HG02938 (cell line): ENCODE measurements around the gene POLE3.
"Not testable (repeated sequence)": the region's sequence is repeated elsewhere in the genome, so short reads cannot be mapped to it uniquely, and the experiment has no call there.

ENCODE experiments used
- ATAC-seq: cut with Tn5 transposase; IDR thresholded peaks from one replicate; pipeline ENCODE4 v1.9.1; 2021; ENCODE audit warnings: mild to moderate bottlenecking, moderate library complexity; ENCODE audit not compliant: unreplicated experiment

POLE3 gene

GRCh38 chr9:113410207-113410864, at the start of gene POLE3, which contains the start of gene C9orf43:
Gene POLE3, minus strand, starts transcription at chr9:113410675. Its CDS starts 382 bp downstream, at chr9:113410293.
Gene C9orf43, plus strand, starts transcription at chr9:113410747. Its CDS starts 2,747 bp downstream, at chr9:113413494.
- ATAC-seq, result peak; percentile 91

- ATAC-seq, result no peak
Measured at GRCh38 chr9:113456235-113456634, 45.8 kb upstream of the POLE3 start.

- ATAC-seq, result no peak
Measured at GRCh38 chr9:113454914-113455761, 44.7 kb upstream of the POLE3 start.

GRCh38 chr9:113452113-113452605, 41.7 kb upstream of the POLE3 start:
- ATAC-seq, result no peak

GRCh38 chr9:113449376-113449775, 38.9 kb upstream of the POLE3 start:
- no peak for ATAC-seq

GRCh38 chr9:113446323-113446740, 35.9 kb upstream of the POLE3 start:
- ATAC-seq, result no peak

GRCh38 chr9:113444736-113445135, 34.3 kb upstream of the POLE3 start:
- ATAC-seq, result no peak

GRCh38 chr9:113437716-113438115, 27.2 kb upstream of the POLE3 start:
- not testable (repeated sequence) for ATAC-seq

- ATAC-seq, result no peak
Measured at GRCh38 chr9:113436728-113437515, 26.4 kb upstream of the POLE3 start.

GRCh38 chr9:113431191-113431590, 20.7 kb upstream of the POLE3 start:
- no peak for ATAC-seq

- ATAC-seq, result peak; percentile 64
Measured at GRCh38 chr9:113428062-113428615, 17.7 kb upstream of the POLE3 start.

GRCh38 chr9:113427629-113428028, 17.2 kb upstream of the POLE3 start:
- no peak for ATAC-seq

- ATAC-seq, result no peak
Measured at GRCh38 chr9:113426701-113427100, 16.2 kb upstream of the POLE3 start.

GRCh38 chr9:113425072-113425471, 14.6 kb upstream of the POLE3 start:
- ATAC-seq, result no peak

GRCh38 chr9:113421726-113422125, 11.3 kb upstream of the POLE3 start:
- no peak for ATAC-seq

- no peak for ATAC-seq
Measured at GRCh38 chr9:113417370-113417769, 6.9 kb upstream of the POLE3 start.

GRCh38 chr9:113416149-113416721, 5.8 kb upstream of the POLE3 start:
- peak; percentile 98 for ATAC-seq

- peak; percentile 12 for ATAC-seq
Measured at GRCh38 chr9:113409883-113410206, 630 bp downstream of the POLE3 start.

GRCh38 chr9:113409481-113409880, 994 bp downstream of the POLE3 start:
- ATAC-seq, result no peak

- not testable (repeated sequence) for ATAC-seq
Measured at GRCh38 chr9:113406873-113407511, 3.5 kb downstream of the POLE3 start.
